ENCODE results near the gene HNRNPL.
A peak's percentile ranks its signal among the peaks of the same experiment; 100 is the strongest.

Gene HNRNPL

GRCh38 chr19:38846097-38846496 lies 3.7 kb downstream of the HNRNPL start:
- TF ChIP-seq ZFX (IDR thresholded peaks at IDR 0.05), result no peak
- TF ChIP-seq, protein P1, sequence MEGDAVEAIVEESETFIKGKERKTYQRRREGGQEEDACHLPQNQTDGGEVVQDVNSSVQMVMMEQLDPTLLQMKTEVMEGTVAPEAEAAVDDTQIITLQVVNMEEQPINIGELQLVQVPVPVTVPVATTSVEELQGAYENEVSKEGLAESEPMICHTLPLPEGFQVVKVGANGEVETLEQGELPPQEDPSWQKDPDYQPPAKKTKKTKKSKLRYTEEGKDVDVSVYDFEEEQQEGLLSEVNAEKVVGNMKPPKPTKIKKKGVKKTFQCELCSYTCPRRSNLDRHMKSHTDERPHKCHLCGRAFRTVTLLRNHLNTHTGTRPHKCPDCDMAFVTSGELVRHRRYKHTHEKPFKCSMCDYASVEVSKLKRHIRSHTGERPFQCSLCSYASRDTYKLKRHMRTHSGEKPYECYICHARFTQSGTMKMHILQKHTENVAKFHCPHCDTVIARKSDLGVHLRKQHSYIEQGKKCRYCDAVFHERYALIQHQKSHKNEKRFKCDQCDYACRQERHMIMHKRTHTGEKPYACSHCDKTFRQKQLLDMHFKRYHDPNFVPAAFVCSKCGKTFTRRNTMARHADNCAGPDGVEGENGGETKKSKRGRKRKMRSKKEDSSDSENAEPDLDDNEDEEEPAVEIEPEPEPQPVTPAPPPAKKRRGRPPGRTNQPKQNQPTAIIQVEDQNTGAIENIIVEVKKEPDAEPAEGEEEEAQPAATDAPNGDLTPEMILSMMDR (conservative IDR thresholded peaks at IDR 0.05), result no peak
- H3K27ac ChIP-seq, result 0 out of 2 replicates have a peak overlapping the region, but pooled peaks have one; percentile 1

- no peak for TF ChIP-seq ZFX (IDR thresholded peaks at IDR 0.05)
- TF ChIP-seq, protein P1 (conservative IDR thresholded peaks at IDR 0.05), result no peak
- 0 out of 2 replicates have a peak overlapping the region, but pooled peaks have one; percentile 1 for H3K27ac ChIP-seq
Measured at GRCh38 chr19:38845374-38846024, 4.3 kb downstream of the HNRNPL start.

DNA sequence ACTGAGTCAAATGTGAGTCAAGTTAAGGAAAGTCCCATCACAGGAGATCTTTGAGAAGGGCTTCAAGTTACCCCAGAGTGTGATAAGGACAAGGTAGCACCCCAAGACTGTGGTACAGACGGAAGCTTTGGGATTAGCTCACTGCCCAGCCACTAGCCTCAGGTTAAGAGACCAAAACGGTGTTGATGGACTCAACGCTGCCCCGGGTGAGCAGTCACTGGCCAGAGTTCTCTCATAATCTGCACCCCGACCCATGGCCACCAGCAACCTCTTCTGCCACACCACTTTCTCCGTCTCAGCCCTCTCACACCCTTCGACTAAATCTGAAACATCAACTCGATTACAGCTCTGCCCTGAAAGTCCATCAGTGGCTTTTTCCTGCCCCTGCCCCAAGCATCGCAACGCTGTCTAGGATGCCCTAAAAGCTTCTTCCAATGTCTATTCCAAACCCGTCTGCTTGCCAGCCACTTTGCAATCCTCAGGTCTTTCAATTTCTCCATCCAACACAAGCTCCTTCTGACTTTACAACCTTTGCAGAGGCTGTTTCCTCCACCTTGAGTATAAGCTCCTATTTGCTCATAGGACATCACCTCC lies 5.6 kb downstream of the HNRNPL start:
- no peak overlapping the region for H3K27ac ChIP-seq
- no peak for TF ChIP-seq ZFX (IDR thresholded peaks at IDR 0.05)
- TF ChIP-seq, protein P1 (conservative IDR thresholded peaks at IDR 0.05), result no peak

GRCh38 chr19:38843175-38843758 lies 6.5 kb downstream of the HNRNPL start:
- no peak for TF ChIP-seq ZFX (IDR thresholded peaks at IDR 0.05)
- TF ChIP-seq, protein P1 (conservative IDR thresholded peaks at IDR 0.05), result no peak
- no peak overlapping the region for H3K27ac ChIP-seq

DNA sequence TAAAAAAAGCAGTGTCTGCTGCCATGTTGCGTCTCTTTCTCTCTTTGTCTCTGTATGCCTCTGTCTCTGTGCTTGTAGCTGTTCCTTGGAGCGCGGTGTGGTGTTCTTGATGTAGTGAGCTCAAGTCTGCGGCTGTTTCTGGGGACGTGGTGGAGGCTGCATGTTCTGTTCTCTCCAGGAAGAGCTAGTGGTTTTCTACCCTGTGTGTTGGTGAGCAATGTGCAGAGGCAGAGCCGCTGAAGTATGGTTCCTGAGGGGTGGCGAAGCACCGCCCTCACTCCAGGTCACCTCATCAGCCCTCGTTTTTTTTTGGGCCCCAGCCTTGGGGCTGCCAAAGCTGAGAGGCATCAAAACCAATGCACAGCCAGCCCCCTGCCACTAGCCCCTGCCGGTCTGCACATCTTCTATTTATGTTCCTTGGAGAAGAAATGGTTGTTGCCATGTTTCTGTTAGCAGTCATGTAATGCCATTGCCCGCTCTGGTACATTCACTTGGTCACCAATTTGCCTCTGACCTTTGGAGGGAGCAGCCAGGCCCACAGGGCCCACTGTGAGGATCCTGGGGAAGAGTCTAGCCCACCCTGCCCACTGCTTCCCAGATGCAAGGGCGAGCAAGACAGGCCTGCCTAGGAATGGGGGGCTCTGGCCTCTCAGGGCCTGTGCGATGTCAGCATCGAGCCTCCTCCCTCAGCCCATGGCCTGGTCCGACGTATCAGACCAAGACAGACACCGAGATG lies 7.2 kb downstream of the HNRNPL start:
- H3K27ac ChIP-seq, result no peak overlapping the region
- TF ChIP-seq, protein P1 (conservative IDR thresholded peaks at IDR 0.05), result no peak
- TF ChIP-seq ZFX (IDR thresholded peaks at IDR 0.05), result no peak

DNA sequence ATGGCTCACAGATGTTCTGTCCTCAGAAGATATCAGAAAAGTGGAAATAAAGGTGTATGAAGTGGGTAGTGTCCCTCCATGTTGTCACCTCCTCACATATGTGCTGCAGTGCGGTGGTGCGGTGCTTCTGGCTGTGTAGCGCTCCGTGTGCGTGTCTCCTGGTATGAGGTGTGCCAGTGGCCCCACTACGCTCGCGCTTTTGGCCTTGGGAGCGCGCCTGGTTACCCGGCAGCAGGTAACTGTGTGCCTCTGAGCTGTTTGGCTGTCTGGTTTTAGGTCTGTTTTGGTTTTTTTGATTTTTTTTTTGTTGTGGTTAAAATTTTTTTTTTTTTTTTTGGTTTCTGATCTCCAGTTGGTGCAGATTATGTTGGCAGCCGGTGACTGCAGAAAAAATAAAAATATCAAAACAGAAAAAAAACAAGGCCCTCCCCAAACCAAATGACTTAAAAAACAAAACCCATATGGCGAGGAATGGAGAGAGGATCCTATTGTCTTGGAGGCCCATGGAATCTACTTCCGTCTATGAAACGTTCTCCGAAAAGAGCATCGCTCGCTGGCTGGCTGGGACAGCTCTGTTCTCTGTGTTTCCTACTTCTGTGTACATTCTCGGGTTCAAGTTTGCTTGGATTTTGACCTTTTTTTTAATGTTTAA lies 7.9 kb downstream of the HNRNPL start:
- no peak overlapping the region for H3K27ac ChIP-seq
- TF ChIP-seq, protein P1 (conservative IDR thresholded peaks at IDR 0.05), result no peak
- TF ChIP-seq ZFX (IDR thresholded peaks at IDR 0.05), result no peak
